GM19397 (cell line): Measurements from ENCODE around the gene TAS2R40.

Experiments
- ATAC-seq: cut with Tn5 transposase; IDR thresholded peaks from one replicate; pipeline ENCODE4 v1.9.1; 2021; ENCODE audit warnings: mild to moderate bottlenecking, moderate library complexity; ENCODE audit not compliant: unreplicated experiment

The TAS2R40 gene

DNA sequence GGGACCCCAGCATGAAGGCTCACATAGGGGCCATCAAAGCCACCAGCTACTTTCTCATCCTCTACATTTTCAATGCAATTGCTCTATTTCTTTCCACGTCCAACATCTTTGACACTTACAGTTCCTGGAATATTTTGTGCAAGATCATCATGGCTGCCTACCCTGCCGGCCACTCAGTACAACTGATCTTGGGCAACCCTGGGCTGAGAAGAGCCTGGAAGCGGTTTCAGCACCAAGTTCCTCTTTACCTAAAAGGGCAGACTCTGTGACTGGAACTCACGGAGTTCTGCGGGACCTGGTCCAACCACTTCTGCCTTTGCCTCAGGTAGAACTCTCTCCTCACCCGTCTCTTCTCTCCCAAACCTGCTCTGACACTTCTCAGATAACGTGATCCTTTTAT lies 945 bp downstream of the TAS2R40 start:
- no peak for ATAC-seq

DNA sequence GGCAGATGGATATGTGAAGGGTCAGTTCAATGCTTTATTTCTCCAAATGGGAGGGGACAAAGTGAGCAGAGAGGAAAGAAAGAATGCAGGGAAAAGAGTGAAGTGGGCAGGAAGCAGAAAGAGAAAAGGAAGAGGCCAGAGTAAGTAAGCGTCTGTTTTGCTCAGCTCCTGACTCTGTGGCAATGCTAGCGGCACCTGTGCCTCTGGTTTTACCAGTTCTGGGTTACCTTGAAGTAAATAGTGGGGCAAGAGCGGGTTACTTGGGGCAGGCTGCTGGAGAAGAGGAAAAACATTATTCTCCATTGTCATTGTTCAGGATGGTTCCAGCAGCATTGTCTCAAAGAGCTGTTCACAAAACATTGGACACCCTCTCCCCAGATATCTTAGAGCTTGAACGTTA lies 1.9 kb downstream of the TAS2R40 start:
- ATAC-seq, result no peak

DNA sequence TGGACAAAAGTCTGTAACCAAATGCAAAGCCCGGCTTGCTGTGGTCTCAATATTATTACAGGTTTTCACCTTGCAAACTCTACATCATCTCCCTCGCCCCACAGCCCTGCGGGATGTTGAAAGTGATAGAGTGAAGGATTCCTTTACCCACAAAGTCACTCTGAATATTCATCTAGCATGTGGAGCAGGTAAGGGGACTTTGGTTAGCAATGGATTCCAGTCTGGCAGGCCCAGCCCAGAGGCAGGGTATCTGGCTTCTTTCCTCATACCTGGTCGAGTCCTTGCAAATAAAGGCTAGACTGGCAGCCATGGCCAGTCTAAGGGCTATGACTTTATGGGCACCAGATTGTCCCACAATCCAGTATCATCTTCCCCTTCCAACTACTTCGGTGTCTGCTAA lies 3.2 kb downstream of the TAS2R40 start:
- no peak for ATAC-seq

DNA sequence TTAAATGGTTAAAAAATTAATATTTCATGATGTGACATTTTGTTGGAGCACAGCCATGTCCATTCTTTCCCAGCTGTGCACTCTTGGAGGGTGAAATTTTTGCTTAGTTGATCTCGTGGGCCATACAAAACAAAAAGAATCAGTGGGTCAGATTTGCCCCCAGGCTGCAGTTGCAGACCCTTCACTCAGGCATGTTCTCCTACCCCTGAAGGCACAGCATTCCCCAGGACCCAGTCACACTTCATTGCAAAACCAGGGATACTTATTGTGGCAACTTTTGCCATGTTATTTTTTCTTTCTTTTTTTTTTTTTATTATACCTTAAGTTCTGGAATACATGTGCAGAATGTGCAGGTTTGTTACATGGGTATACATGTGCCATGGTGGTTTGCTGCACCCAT lies 6.0 kb downstream of the TAS2R40 start:
- no peak for ATAC-seq

DNA sequence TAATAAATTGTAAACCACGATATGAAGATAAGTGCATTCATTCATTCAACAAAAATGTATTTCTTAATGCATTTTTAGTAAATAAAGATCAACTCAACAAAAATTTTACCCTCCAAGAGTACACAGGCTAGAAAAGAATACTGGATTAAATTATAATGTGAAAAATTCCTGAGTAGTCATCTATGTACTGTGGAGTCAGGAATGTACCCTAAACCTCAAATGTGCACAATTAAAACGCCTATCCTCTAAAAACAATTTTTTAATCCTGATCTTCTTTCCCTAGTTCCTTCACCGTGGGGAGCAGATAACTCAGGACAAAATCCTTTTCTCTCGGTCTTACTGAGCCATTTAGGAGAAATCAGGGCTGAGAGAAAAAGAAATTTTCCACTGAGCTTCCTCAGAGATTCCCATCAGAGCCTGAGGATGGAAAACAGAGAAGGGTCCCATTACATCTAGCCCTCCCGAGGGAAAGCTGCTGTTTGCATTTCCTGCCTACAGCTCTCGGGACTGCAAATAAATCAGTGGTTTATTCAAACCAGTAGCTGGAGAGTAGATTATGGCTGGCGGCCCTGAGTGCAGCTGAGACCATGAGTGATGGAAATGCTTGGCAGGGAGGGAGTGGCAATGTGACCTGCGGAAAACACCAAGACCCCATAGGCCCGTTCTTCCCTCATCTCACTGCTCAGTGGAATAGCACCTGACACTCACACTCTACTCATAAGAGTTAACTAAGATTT lies 7.4 kb downstream of the TAS2R40 start:
- ATAC-seq, result no peak

DNA sequence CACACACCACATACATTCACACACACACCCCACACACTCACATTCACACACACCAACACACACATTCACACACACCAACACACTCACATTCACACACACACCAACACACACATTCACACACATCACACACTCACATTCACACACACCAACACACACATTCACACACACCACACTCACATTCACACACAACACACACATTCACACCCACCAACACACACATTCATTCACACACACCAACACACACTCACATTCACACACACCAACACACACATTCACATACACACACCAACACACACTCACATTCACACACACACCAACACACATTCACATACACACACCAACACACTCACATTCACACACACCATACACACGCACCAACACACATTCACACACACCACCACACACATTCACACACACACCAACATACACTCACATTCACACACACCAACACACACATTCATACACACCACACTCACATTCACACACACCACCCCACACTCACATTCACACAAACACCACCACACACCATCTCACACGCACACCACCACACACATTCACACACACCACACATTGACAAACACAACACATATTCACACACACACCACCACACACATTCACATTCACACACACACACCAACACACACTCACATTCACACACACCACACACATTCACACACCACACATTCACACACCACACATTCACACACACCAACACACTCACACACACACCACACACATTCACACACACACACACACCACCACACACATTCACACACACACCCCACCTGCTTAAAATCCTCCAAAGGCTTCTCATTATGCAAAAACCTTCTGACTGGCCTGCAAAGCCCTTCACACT lies 9.0 kb downstream of the TAS2R40 start:
- no peak for ATAC-seq

DNA sequence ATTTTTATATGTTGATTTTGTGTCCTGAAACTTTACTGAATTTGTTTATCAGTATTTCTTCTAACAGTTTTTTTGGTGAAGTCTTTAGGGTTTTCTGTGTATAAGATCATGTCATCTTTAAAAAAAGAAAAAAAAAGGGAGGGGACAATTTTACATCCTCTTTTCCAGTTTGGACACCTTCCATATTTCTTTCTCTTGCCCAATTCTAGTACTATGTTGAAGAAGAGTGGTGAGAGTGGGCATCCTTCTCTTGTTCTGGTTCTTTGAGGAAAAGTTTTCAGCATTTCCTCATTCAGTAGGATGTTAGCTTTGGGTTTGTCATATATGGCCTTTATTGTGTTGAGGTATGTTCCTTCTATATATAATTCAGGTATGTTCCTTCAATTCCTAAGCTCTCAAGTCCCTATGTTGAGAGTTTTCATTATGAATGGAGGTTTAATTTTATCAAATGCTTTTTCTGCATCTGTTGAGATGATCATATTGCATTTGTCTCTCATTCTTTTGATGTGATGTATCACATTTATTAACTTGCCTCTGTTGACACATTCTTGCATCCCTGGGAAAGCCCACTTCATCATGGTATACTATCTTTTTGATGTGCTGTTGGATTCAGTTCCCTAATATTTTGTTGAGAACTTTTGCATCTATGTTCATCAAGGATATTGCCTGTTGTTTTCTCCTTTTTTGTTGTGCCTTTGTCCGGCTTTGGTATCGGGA lies 12.1 kb downstream of the TAS2R40 start:
- no peak for ATAC-seq

DNA sequence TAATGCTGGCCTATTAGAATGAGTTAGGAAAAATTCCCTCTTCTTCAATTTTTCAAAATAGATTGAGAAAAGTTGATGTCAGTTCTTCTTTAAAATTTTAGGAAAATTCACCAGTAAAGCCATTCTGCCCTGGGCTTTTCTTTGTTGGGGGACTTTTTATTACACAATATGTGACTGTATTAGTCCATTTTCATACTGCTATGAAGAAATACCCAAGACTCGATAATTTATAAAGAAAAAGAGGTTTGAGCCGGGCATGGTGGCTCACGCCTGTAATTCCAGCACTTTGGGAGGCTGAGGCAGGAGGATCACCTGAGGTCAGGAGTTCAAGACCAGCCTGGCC lies 12.7 kb downstream of the TAS2R40 start:
- ATAC-seq, result no peak

DNA sequence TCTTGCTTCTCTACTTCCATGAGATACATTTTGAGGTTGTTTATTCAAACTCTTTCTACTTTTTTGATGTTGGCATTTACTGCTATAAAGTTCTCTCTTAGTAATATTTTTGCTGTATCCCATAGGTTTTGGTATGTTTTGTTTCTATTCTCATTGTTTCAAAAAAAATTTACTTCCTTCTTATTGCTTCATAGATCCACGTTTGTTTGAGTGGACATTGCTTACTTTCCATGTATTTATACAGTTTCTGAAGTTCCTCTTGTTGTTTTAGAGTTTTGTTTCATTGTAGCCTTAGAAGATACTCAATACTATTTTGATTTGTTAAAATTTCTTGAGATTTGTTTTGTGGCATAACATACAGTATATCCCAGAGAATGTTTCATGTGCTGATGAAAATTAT lies 13.7 kb downstream of the TAS2R40 start:
- ATAC-seq, result no peak

DNA sequence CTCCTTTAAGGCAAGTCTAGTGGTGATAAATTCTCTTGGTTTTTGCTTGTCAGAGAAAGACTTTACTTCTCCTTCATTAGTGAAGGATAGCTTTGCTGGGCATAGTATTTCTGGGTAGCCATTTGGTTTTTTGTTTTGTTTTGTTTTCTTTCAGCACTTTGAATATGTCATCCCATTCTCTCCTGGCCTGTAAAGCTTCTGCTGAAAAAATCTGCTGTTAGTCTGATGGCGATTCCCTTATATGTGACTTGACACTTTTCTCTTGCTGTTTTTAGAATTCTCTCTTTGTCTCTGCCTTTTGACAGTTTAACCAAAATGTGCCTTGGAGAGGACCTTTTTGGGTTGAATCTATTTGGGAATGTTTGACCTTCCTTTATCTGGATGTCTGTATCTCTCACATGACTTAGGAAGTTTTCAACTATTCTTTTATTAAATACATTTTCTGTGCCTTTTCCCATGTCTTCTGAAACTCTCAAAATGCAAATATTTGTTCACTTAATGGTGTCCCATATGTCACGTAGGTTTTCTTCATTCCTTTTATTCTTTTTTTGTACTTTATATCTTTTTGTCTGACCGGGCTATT lies 14.7 kb downstream of the TAS2R40 start:
- no peak for ATAC-seq

DNA sequence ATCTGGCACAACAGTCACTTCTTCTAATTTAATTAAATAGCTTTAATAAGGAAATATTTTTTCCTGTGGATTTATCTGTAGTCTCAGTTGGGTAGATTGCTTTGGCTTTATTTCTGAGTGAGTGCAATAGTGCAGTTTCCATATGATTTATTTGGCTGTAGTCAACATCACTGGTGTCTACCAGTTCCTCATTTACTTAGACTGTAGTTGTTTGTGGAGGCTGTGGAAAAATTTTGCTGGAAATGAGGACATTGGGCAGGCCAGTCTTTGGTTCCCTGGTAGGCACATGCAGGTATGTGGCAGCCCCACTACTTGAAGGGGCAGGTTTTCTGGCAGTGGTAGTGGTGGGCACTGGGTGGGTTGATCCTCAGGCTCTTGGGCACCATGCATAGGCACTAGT lies 15.5 kb downstream of the TAS2R40 start:
- no peak for ATAC-seq

DNA sequence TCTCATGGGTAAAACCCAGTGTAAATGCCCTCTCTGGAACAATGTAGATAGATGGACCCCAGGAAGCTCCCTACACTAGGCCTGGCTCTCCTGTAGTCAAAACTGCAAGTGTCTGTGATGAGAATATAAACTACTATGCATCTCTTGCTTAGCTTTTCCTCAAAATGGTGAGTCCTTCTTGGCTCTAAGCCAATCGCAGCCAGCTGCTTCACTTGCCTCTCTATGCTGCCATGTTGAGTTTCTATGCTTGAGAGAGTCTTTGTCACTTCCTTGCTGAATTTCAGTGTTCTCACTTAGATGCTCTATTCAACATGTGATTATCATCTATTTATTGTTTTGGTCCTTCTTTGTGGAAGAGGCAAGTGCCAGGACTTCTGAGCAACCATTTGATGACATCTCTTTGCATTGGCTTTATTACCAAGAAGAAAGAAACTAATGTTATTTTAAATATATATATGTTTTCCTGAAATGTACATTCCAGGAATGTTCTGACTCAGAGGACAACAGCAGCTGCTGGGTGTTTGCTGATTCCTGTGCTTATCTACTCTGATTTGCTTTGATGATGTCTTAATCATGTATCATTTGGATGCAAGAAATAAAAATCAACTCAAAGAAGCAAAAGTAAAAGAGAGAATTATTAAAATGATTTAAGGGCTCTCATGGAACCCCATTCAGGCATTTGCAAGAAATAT lies 16.6 kb downstream of the TAS2R40 start:
- no peak for ATAC-seq

DNA sequence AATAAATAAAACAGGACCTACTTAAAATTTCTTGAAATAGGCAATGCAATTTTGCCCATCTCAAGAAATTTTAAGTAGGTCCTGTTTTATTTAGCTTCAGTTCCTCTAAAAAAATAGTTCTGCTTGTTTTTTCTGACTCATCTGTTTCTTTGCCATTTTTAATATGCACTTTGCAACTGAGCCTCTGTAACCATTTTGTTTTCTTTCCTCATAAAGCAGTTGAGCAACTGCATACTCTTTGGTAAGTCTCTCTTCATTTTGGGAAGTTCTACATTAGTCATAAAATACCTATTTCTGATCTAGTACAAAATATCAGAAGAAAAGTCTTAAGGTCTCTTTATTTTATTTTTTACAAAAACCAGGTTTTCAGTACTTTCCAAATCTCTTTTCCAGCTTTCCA lies 18.0 kb downstream of the TAS2R40 start:
- no peak for ATAC-seq

DNA sequence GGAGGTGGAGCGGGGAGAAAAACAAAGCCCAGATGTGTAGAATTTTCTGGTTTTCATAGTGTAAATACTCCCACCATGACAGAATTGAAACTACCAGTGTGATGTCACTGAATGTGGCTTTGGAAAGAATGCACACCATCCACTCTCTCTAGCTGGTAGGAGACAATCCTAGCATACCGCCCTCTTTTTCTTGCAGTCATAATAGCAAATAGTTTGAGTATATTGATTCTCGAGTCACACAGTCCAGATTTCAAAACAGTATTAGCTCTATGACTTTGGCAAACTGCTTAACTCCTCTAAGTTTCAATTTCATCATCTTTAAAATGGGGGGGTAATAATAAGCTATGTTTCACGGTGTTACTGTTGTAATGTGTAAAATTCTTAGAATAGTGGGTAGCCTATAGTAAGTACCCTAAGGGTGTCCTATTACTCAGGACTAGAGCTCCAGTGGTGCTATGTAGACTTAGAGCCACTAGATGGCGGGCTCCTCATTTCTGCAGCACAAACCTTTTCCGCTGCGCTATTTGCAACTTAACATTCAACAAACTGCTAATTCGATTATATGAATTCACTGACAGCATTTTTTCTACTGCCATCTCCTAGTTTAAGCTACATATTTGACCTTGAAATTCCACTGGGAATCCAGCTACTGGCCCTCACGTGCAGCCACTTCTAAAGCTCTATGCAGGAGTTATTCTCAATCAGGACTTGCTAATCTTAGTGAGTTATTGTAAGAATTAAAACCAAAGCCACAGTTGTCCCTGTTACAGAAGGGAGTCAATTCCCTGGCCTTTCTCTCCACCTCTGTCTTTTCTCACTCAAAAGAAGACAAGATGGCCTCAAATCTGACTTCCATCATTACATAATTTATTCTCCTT lies 18.7 kb downstream of the TAS2R40 start:
- peak; percentile 96 for ATAC-seq

DNA sequence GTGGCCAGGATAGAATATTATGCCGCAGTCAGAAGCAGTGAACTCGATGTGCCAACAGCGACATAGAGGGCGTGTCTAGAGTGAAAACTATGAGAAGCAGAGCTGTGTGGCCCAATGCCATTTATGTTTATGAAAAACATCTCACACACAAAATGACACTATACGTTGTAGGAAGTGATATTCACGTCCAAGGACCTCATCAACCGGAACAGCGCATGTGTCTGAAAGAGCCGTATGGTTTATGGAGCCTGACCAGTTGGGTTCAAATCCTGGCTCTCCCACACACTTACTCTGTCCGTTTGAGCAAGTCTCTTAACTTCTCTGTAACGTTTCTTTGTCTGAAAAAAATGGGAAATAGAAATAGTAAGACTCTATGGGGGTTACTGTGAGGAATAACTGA lies 20.5 kb downstream of the TAS2R40 start:
- ATAC-seq, result no peak

DNA sequence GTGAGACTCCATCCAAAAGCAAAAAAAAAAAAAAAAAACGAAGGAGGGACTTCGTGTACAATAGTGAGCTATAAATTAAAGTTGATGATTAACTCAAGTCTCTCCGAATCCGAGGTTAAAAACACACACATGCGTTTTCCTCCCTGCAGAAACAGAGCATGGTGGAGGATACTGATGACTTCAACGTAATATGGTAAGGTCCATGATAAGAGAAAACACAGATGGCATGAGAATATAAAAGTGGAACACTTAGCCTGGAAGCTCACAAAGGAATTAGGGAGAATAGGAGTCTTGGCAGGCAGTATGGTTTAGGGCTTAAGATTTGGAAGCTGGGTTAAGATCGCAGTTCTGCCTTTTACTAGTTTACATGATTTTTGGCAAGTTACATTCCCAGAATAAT lies 21.3 kb downstream of the TAS2R40 start:
- ATAC-seq, result no peak

DNA sequence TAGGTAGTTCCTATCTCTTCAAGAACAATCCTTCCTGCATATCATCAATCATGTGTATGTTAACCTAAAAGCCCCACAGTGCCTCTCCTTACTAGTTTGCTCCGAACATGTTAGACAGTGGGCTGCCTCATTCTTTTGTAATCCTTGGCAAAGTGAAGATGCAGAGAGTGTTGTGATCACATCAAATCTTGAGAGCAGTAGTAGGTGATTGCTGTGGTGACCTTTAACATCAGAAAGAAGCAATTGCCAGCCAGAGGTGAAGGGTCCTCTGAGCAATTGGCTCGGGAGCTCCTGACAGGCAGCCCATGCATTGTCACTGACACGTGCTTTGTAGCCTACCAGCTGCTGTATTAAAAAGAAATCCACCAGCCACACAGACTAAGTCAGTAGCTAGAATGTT lies 21.8 kb downstream of the TAS2R40 start:
- no peak for ATAC-seq

DNA sequence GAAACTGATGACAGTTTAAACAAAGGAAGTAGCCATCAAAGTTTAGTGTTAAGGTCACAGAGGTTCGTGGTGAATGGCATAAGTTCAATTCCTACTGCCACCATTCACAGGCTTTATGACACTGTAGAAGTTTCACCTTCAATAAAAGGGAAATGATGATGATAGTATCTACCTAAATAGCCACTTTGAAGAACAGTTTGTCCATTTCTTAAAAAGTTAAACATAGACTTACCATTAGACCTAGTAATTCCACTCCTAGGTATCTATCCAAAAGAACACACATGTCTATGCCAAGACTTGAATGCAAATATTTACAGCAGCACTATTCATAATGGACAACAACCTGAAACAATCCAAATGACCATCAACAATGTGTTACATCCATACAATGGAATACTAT lies 22.5 kb downstream of the TAS2R40 start:
- no peak for ATAC-seq

DNA sequence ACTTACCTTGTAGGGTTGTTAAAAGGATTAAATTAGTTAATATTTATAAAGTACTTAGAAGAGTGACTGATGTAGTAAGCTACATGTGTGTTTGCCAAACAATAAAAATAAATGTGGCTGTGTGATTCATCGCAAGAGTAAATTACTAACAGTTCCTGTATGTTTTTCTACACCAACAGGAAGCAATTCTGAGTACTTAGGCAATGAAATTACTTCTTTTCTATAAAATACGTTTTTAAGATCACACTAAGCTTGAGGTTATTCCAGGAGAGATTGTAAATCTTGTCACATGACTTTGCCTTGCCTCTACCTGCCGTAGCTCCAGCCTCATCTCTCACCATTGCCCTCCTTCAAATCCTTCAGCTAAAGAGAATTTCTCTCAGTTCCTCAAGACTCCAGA lies 23.3 kb downstream of the TAS2R40 start:
- no peak for ATAC-seq

DNA sequence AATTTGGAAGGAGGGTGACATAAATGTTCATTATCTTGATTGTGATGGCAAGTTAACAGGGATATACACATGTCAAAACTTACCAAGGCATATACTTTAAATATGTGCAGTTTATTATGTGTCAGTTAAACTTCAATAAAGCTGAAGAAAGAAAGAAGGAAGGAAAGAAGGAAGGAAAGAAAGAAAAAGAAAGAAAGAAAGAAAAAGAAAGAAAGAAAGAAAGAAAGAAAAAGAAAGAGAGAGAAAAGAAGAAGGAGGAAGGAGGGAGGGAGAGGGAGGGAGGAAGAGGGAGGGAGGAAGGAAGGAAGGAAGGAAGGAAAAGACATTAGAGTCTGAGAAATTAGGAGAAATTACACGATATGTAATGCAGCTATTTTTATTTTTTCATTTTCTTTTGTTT lies 25.5 kb downstream of the TAS2R40 start:
- no peak for ATAC-seq
